HG03469 (cell line): ENCODE results near the gene MOCS2.

Experiments used
- ATAC-seq: cut with Tn5 transposase; IDR thresholded peaks from one replicate; pipeline ENCODE4 v1.9.1; 2021; ENCODE audit warnings: mild to moderate bottlenecking, moderate library complexity, moderate number of reproducible peaks; ENCODE audit not compliant: unreplicated experiment

The MOCS2 gene

DNA sequence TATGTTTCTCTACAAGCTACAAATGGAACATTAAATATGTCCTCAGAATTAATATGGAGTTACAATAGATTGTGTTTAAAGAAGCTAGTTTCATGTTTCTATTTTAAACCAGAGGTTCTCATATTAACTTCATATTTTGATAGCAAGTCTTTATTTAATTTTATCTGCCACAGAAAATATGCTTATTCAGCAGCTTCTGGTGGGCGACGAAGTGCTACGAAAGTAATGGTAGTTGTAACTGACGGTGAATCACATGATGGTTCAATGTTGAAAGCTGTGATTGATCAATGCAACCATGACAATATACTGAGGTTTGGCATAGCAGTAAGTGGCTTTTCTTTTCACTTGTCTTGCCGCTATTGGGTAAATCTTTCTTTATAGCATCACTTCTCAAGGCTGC, 54.2 kb downstream of the MOCS2 start:
- ATAC-seq, result no peak

DNA sequence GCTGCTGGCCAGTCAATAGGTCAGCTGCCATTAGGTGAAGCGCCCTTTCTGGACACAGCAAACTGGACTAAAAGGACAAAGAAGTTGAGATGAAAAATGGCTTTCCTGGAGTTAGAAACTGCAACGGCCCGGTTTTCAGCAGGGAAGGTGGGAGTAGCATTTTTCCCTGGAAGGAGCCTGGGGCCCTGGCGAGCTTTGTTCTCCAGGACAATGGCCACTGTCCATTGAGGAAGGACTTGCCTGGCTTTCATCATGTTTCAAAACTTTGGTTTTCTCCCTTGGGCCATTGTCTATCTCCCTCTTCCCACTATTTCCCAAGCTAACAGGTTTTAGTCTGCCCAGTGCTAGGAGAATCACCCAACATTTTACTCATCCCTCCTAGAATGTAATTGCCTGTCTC, 56.2 kb downstream of the MOCS2 start:
- ATAC-seq, result no peak

DNA sequence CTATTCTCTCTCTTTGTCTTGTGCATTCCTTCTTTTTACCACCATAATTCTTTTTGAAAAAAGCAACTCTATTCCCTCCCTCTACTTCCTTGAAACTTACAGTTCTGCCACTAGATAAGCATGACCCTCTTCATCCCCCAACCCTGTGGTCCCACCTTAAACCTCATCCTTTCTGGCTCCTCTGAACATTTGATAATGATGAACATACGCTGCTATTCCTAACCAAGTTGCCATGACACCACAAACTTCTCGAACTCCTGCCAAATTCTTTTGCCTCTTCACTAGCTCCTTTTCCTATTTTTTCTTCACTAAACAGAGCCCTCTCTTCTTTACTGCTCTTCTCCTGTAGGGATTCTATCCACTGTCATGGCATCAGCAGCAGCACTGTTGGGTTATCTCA, 57.1 kb downstream of the MOCS2 start:
- no peak for ATAC-seq

- ATAC-seq, result no peak
Observed at GRCh38 chr5:53048248-53048647, 61.3 kb downstream of the MOCS2 start.
